Vagina (tissue), 1 donor: ENCODE measurements around the gene MARCHF6. TPM values are rescaled to one million over a fixed set of nuclear protein-coding genes. Genes with fewer than 3 reads are reported as not detected.

ENCODE experiments used
- small RNA-seq: library from RNA; depleted of rRNA; stranded (forward); fragments of <200 nt; gene quantifications from one replicate; pipeline ENCODE3, GENCODE V24; 2016
- total RNA-seq: library from RNA; depleted of rRNA; stranded (reverse); fragments of >200 nt; gene quantifications from one replicate; pipeline ENCODE4 v1.2.3, GENCODE V29; 2016

Gene MARCHF6
- total RNA-seq, 1 donor from 2014 or later: 68.8 TPM

Small RNA genes lying within 50 kb of the gene (small RNA-seq; reads per million reads assigned to genes)
- not detected for gene RF00019

Other genes starting within 250 kb of the MARCHF6 start
- 26.0 TPM for gene ATPSCKMT, start 103.8 kb upstream of the MARCHF6 start, total RNA-seq
- gene CCT5, start 103.4 kb upstream of the MARCHF6 start, total RNA-seq: 83.2 TPM
- gene CMBL, start 45.8 kb upstream of the MARCHF6 start, total RNA-seq: 5.9 TPM
- gene ROPN1L, start 88.2 kb downstream of the MARCHF6 start, total RNA-seq: 4.2 TPM
- gene ANKRD33B, start 210.4 kb downstream of the MARCHF6 start, total RNA-seq: 14.2 TPM